ENCODE measurements around the gene PARD3. TPM values are rescaled to one million over a fixed set of nuclear protein-coding genes. Genes with fewer than 3 reads are reported as not detected.

Gene PARD3
- total RNA-seq, 4 donors from 2014 or later: 39.2 to 124 (median 48.0) TPM

- no peak overlapping the region for H3K27ac ChIP-seq
- TF ChIP-seq POLR2A (IDR thresholded peaks at IDR 0.05) (no peak), CTCF (IDR thresholded peaks at IDR 0.05) (no peak)
- H3K4me1 ChIP-seq: no peaks in the 10 kb centered on the region
- no peak for DNase-seq
- no peaks in the 10 kb centered on the region for H3K36me3 ChIP-seq
- H3K9me3 ChIP-seq: no peaks in the 10 kb centered on the region
- H3K27me3 ChIP-seq: no peaks in the 10 kb centered on the region
- H3K4me3 ChIP-seq: no peak overlapping the region
Observed at GRCh38 chr10:34670081-34670480, 145.0 kb downstream of the PARD3 start.

- Histone ChIP-seq H3K4me3 (no peak overlapping the region), H3K4me1 (no peaks in the 10 kb centered on the region), H3K36me3 (no peaks in the 10 kb centered on the region), H3K27me3 (no peaks in the 10 kb centered on the region), H3K9me3 (no peaks in the 10 kb centered on the region), H3K27ac (no peak overlapping the region)
- no peak for DNase-seq
- no peak for TF ChIP-seq POLR2A (IDR thresholded peaks at IDR 0.05)
- no peak for TF ChIP-seq CTCF (IDR thresholded peaks at IDR 0.05)
Observed at GRCh38 chr10:34669079-34669478, 146.0 kb downstream of the PARD3 start.

- no peak for DNase-seq
- no peak overlapping the region for H3K27ac ChIP-seq
- no peak for TF ChIP-seq CTCF (IDR thresholded peaks at IDR 0.05)
- no peak for TF ChIP-seq POLR2A (IDR thresholded peaks at IDR 0.05)
Observed at GRCh38 chr10:34667177-34667576, 147.9 kb downstream of the PARD3 start.

GRCh38 chr10:34666008-34666704 lies 148.9 kb downstream of the PARD3 start:
- Histone ChIP-seq H3K4me1 (peaks cover 0 to 6% (median 0%) of the 10 kb centered on the region in 4 donors), H3K4me3 (no peak overlapping the region), H3K27ac (no peak overlapping the region), H3K27me3 (no peaks in the 10 kb centered on the region), H3K9me3 (no peaks in the 10 kb centered on the region), H3K36me3 (no peaks in the 10 kb centered on the region)
- TF ChIP-seq POLR2A (IDR thresholded peaks at IDR 0.05): no peak
- peak in 4 of 6 experiments; percentile 31 to 77 (median 74) for TF ChIP-seq CTCF (IDR thresholded peaks at IDR 0.05)
- peak in 1 of 3 donors; percentile 57 for DNase-seq

More at GRCh38 chr10:34667177-34667576, 147.9 kb downstream of the PARD3 start:
- Histone ChIP-seq H3K4me3 (no peak overlapping the region), H3K36me3 (no peaks in the 10 kb centered on the region), H3K27me3 (no peaks in the 10 kb centered on the region), H3K9me3 (no peaks in the 10 kb centered on the region), H3K4me1 (peaks cover 0 to under 1% (median 0%) of the 10 kb centered on the region in 4 donors)

- DNase-seq: no peak
- TF ChIP-seq CTCF (IDR thresholded peaks at IDR 0.05): no peak
- no peak for TF ChIP-seq POLR2A (IDR thresholded peaks at IDR 0.05)
- H3K27ac ChIP-seq: no peak overlapping the region
- peaks cover 0 to 6% (median 0%) of the 10 kb centered on the region in 4 donors for H3K4me1 ChIP-seq
- no peaks in the 10 kb centered on the region for H3K9me3 ChIP-seq
- no peak overlapping the region for H3K4me3 ChIP-seq
- no peaks in the 10 kb centered on the region for H3K36me3 ChIP-seq
- H3K27me3 ChIP-seq: no peaks in the 10 kb centered on the region
Observed at GRCh38 chr10:34664706-34665105, 150.4 kb downstream of the PARD3 start.

All from Peyer's patch (tissue), 4 donors.